A673 (cell line): ENCODE results near the gene OSCAR. TPM values are rescaled to one million over a fixed set of nuclear protein-coding genes. Genes with fewer than 3 reads are reported as not detected.

Source experiments
- BruUV-seq: library from RNA; stranded (reverse); fragments of 400-500 nt; replicated peaks from 2 replicates; lab custom pipeline; 2021; lab: Mats Ljungman, UMichigan
- CTCF ChIA-PET: fragments of 300-600 bp; sonication (Branson Sonifier 250); formaldehyde crosslinking; loops from one replicate; lab custom pipeline; 2022; ENCODE audit warnings: antibody characterized with exemption; lab: Charles Lee
- POLR2A ChIA-PET: fragments of 300-600 bp; sonication (Branson Sonifier 250); formaldehyde crosslinking; loops from one replicate; lab custom pipeline; 2022; ENCODE audit warnings: antibody characterized with exemption; ENCODE audit not compliant: low non-redundant PET; lab: Charles Lee
- DNase-seq: peaks from one replicate; pipeline ENCODE4 v3.0.0-alpha.2; 2015; ENCODE audit warnings: low spot score
- H3K27ac ChIP-seq: fragments of 200-600 bp; sonication (generic); 2 replicates; pipeline ENCODE4 v1.5.1; 2016; ENCODE audit warnings: mixed run types, low read depth, mild to moderate bottlenecking, mixed read lengths, antibody characterized with exemption, low read length; ENCODE audit not compliant: poor library complexity, severe bottlenecking
- H3K27me3 ChIP-seq: fragments of 200-600 bp; sonication (generic); replicated peaks from 2 replicates; pipeline ENCODE4 v1.6.1; 2017; ENCODE audit warnings: mixed run types, low read depth, mild to moderate bottlenecking, mixed read lengths, antibody characterized with exemption, low read length; ENCODE audit not compliant: insufficient read depth, poor library complexity
- H3K36me3 ChIP-seq: fragments of 200-600 bp; sonication (generic); 2 replicates; pipeline ENCODE4 v1.6.1; 2016; ENCODE audit warnings: mixed run types, mild to moderate bottlenecking, mixed read lengths, antibody characterized with exemption, low read length; ENCODE audit not compliant: insufficient read depth, poor library complexity, severe bottlenecking
- H3K4me1 ChIP-seq: fragments of 200-600 bp; sonication (generic); 2 replicates; pipeline ENCODE4 v1.6.1; 2017; ENCODE audit warnings: mixed run types, mild to moderate bottlenecking, mixed read lengths, antibody characterized with exemption, low read length; ENCODE audit not compliant: insufficient read depth, poor library complexity, severe bottlenecking
- H3K4me3 ChIP-seq: fragments of 200-600 bp; sonication (generic); 2 replicates; pipeline ENCODE4 v1.5.1; 2016; ENCODE audit warnings: low read depth, mixed run types, mild to moderate bottlenecking, mixed read lengths, low read length; ENCODE audit not compliant: poor library complexity, severe bottlenecking
- H3K9me3 ChIP-seq: fragments of 200-600 bp; sonication (generic); 2 replicates; pipeline ENCODE4 v1.6.1; 2016; ENCODE audit warnings: mixed run types, low read depth, mild to moderate bottlenecking, mixed read lengths, antibody characterized with exemption, low read length; ENCODE audit not compliant: poor library complexity, severe bottlenecking
- CTCF ChIP-seq: fragments of 300-800, 200-600 bp; sonication (generic); conservative IDR thresholded peaks from 2 replicates; pipeline ENCODE4 v1.5.1; 2017; ENCODE audit warnings: low read depth, mild to moderate bottlenecking, antibody characterized with exemption, low read length, moderate library complexity, mixed read lengths
- EZH2 ChIP-seq: fragments of 200-600 bp; sonication (generic); IDR thresholded peaks from 2 replicates; pipeline ENCODE4 v1.6.1; 2017; ENCODE audit warnings: borderline replicate concordance, low read depth, mild to moderate bottlenecking, mixed read lengths, antibody characterized with exemption, low read length; ENCODE audit not compliant: poor library complexity, severe bottlenecking
- intact Hi-C: fragments of 100-400 bp; cut with micrococcal nuclease; formaldehyde crosslinking; loops from one replicate; pipeline ENCODE4 v1.10.0; 2022; ENCODE audit not compliant: unreplicated experiment
- total RNA-seq: library from RNA; stranded (reverse); gene quantifications from 2 replicates; pipeline ENCODE4 v1.2.3, GENCODE V29; 2021

Gene OSCAR
- total RNA-seq, 1 experiment from 2014 or later, result 0.47 TPM

GRCh38 chr19:54141356-54141755 lies 40.8 kb upstream of the OSCAR start:
- no peak for DNase-seq
- intact Hi-C loops, result no loop called here
- Histone ChIP-seq H3K27me3 (no peaks in the 10 kb centered on the region), H3K36me3 (peaks cover 64% of the 10 kb centered on the region), H3K9me3 (no peaks in the 10 kb centered on the region), H3K4me3 (no peak overlapping the region), H3K27ac (no peak overlapping the region), H3K4me1 (peaks cover 12% of the 10 kb centered on the region)
- no TSS peak for BruUV-seq
- ChIA-PET POLR2A (no interaction called here), CTCF (no interaction called here)
- no peak for TF ChIP-seq EZH2
- TF ChIP-seq CTCF, result no peak

- ChIA-PET CTCF (no interaction called here), POLR2A (no interaction called here)
- Histone ChIP-seq H3K36me3 (peaks cover 37% of the 10 kb centered on the region), H3K27me3 (no peaks in the 10 kb centered on the region), H3K4me3 (peak overlapping the region; percentile 99), H3K9me3 (no peaks in the 10 kb centered on the region), H3K4me1 (peaks cover 12% of the 10 kb centered on the region), H3K27ac (peak overlapping the region; percentile 99)
- intact Hi-C loops, result no loop called here
- DNase-seq, result no peak
- BruUV-seq, result no TSS peak
- no peak for TF ChIP-seq EZH2
- TF ChIP-seq CTCF, result no peak
Observed at GRCh38 chr19:54138489-54139256, 38.1 kb upstream of the OSCAR start.

- peaks cover 12% of the 10 kb centered on the region for H3K4me1 ChIP-seq
- H3K36me3 ChIP-seq, result peaks cover 29% of the 10 kb centered on the region
- peak within 1 kb of the TSS; percentile 99 for H3K4me3 ChIP-seq
- peak within 1 kb of the TSS; percentile 99 for H3K27ac ChIP-seq
- no peaks in the 10 kb centered on the region for H3K9me3 ChIP-seq
- CTCF ChIA-PET, result interaction anchor here (1.0 kb wide), 1 partner anchor 128 kb away, joined by 3 read pairs; no protein-coding TSS in a partner anchor
- BruUV-seq, result no TSS peak
- POLR2A ChIA-PET, result interaction anchor here (0.6 kb wide), 1 partner anchor 65 kb away, joined by 3 read pairs; no protein-coding TSS in a partner anchor
- intact Hi-C loops, result no loop called here
- TF ChIP-seq CTCF (no peak), EZH2 (no peak)
- no peak for DNase-seq
- no peaks in the 10 kb centered on the region for H3K27me3 ChIP-seq
Observed at GRCh38 chr19:54137699-54138488, 37.3 kb upstream of the OSCAR start, which contains the start of gene CNOT3. Gene CNOT3 (plus strand): TSS chr19:54137762. CDS start chr19:54142979, 5,217 bp downstream.
